Measurements from ENCODE around the gene TMEM86A. TPM values are rescaled to one million over a fixed set of nuclear protein-coding genes. Genes with fewer than 3 reads are reported as not detected.

Gene TMEM86A
- polyA plus RNA-seq, 1 of the 3 experiments (the other 2 are of a cell fraction), result 1.2 TPM

GRCh38 chr11:18682466-18682865, 16.1 kb upstream of the TMEM86A start:
- H3K27me3 ChIP-seq (ENCODE audit: insufficient read depth), result no peaks in the 10 kb centered on the region
- no peaks in the 10 kb centered on the region for H3F3A ChIP-seq (replicated peaks; ENCODE audit: insufficient read depth)
- no peak overlapping the region for H3K9ac ChIP-seq
- H3K4me1 ChIP-seq (ENCODE audit: control insufficient read depth in 1 of 2, insufficient read depth in 2 of 2, low read depth in 1 of 2, low read length in 1 of 2), result no peaks in the 10 kb centered on the region
- no peak overlapping the region for H3K27ac ChIP-seq (ENCODE audit: low read depth in 2 of 2, low read length in 1 of 2)
- H3K4me2 ChIP-seq, result no peak overlapping the region
- ChIA-PET POLR2A (no interaction called here), CTCF (no interaction called here)
- H2AFZ ChIP-seq (ENCODE audit: low read depth), result no peak overlapping the region
- WGBS (ENCODE audit: low lambda C conversion rate), result 83% methylated on average over 3 of the region's 3 CpGs
- TF ChIP-seq CTCF (IDR thresholded peaks at IDR 0.05) (no peak), CHD2 (IDR thresholded peaks at IDR 0.05; ENCODE audit: low read length, partially characterized antibody) (no peak), ZBTB33 (IDR thresholded peaks at IDR 0.05; ENCODE audit: borderline replicate concordance, low read depth) (no peak), FOXM1 (IDR thresholded peaks at IDR 0.05; ENCODE audit: low read depth) (no peak)
- no peaks in the 10 kb centered on the region for H3K79me2 ChIP-seq (ENCODE audit: insufficient read depth)
- H3K4me3 ChIP-seq (ENCODE audit: low read depth in 2 of 2, low read length in 1 of 2), result no peak overlapping the region
- DNase-seq, result no peak
- no peaks in the 10 kb centered on the region for H3K9me3 ChIP-seq
- H3K36me3 ChIP-seq (replicated peaks in 1 of 2; ENCODE audit: control insufficient read depth in 1 of 2, insufficient read depth in 2 of 2, low read length in 1 of 2), result no peaks in the 10 kb centered on the region
- no peaks in the 10 kb centered on the region for H3K9me2 ChIP-seq
- H4K20me1 ChIP-seq (ENCODE audit: insufficient read depth), result no peaks in the 10 kb centered on the region

GRCh38 chr11:18684267-18684666, 14.3 kb upstream of the TMEM86A start:
- Histone ChIP-seq H3K4me3 (ENCODE audit: low read depth in 2 of 2, low read length in 1 of 2) (no peak overlapping the region), H4K20me1 (ENCODE audit: insufficient read depth) (no peaks in the 10 kb centered on the region), H3K27ac (ENCODE audit: low read depth in 2 of 2, low read length in 1 of 2) (no peak overlapping the region), H2AFZ (ENCODE audit: low read depth) (no peak overlapping the region), H3K36me3 (replicated peaks in 1 of 2; ENCODE audit: control insufficient read depth in 1 of 2, insufficient read depth in 2 of 2, low read length in 1 of 2) (no peaks in the 10 kb centered on the region), H3K4me1 (ENCODE audit: control insufficient read depth in 1 of 2, insufficient read depth in 2 of 2, low read depth in 1 of 2, low read length in 1 of 2) (no peaks in the 10 kb centered on the region), H3K9ac (no peak overlapping the region), H3K79me2 (ENCODE audit: insufficient read depth) (no peaks in the 10 kb centered on the region), H3K9me2 (no peaks in the 10 kb centered on the region), H3K9me3 (no peaks in the 10 kb centered on the region), H3K27me3 (ENCODE audit: insufficient read depth) (no peaks in the 10 kb centered on the region), H3K4me2 (no peak overlapping the region), H3F3A (replicated peaks; ENCODE audit: insufficient read depth) (no peaks in the 10 kb centered on the region)
- WGBS (ENCODE audit: low lambda C conversion rate), result 91% methylated on average over 1 of the region's 1 CpG
- ChIA-PET POLR2A (no interaction called here), CTCF (interaction anchor here (1.2 kb wide), 1 partner anchor 441 kb away, joined by 4 read pairs; no protein-coding TSS in a partner anchor)
- no peak for DNase-seq
- no peak for TF ChIP-seq RCOR1 (IDR thresholded peaks at IDR 0.05; ENCODE audit: low read length)
- TF ChIP-seq TCF12 (IDR thresholded peaks at IDR 0.05), result no peak
- no peak for TF ChIP-seq SIN3A (IDR thresholded peaks at IDR 0.05; ENCODE audit: borderline replicate concordance, low read depth, low read length)
- no peak for TF ChIP-seq JUND (IDR thresholded peaks at IDR 0.05)
- no peak for TF ChIP-seq ZBTB33 (IDR thresholded peaks at IDR 0.05; ENCODE audit: borderline replicate concordance, low read depth)
- no peak for TF ChIP-seq RFX5 (IDR thresholded peaks at IDR 0.05; ENCODE audit: low read length)
- TF ChIP-seq EZH2phosphoT487 (IDR thresholded peaks at IDR 0.05; ENCODE audit: borderline replicate concordance, low read depth), result no peak
- TF ChIP-seq FOSL2 (IDR thresholded peaks at IDR 0.05; ENCODE audit: borderline replicate concordance, low read depth), result no peak
- no peak for TF ChIP-seq TEAD4 (IDR thresholded peaks at IDR 0.05; ENCODE audit: borderline replicate concordance, insufficient read depth)
- TF ChIP-seq REST (IDR thresholded peaks at IDR 0.05; ENCODE audit: low read depth, low read length), result no peak
- TF ChIP-seq EP300 (IDR thresholded peaks at IDR 0.05; ENCODE audit: borderline replicate concordance in 1 of 2, low read depth in 1 of 2, low read length in 1 of 2), result no peak
- no peak for TF ChIP-seq GATA2 (CRISPR knock-in tag; IDR thresholded peaks at IDR 0.05)
- no peak for TF ChIP-seq ELF1 (IDR thresholded peaks at IDR 0.05)
- no peak for TF ChIP-seq MXI1 (IDR thresholded peaks at IDR 0.05; ENCODE audit: low read depth, low read length)
- TF ChIP-seq GABPA (IDR thresholded peaks at IDR 0.05; ENCODE audit: low read depth), result no peak
